Epithelial cell of proximal tubule (primary cell): ENCODE measurements around the gene OR9Q1. TPM values are rescaled to one million over a fixed set of nuclear protein-coding genes. Genes with fewer than 3 reads are reported as not detected.

Source experiments
- DNase-seq: peaks from one replicate; pipeline ENCODE4 v3.0.0-alpha.2; 2011; ENCODE audit warnings: low read depth
- H3K4me3 ChIP-seq: 2 replicates; pipeline ENCODE4 v1.5.1; 2011; ENCODE audit warnings: low read depth, mild to moderate bottlenecking, low read length
- CTCF ChIP-seq: conservative IDR thresholded peaks from 2 replicates; pipeline ENCODE4 v1.5.1; 2012; ENCODE audit warnings: low read depth, mild to moderate bottlenecking, low read length
- total RNA-seq: library from RNA; depleted of rRNA; stranded (reverse); fragments of >200 nt; gene quantifications from 2 replicates; pipeline ENCODE4 v1.2.3, GENCODE V29; 2015

The OR9Q1 gene
- total RNA-seq, 1 donor from 2014 or later, result not detected

DNA sequence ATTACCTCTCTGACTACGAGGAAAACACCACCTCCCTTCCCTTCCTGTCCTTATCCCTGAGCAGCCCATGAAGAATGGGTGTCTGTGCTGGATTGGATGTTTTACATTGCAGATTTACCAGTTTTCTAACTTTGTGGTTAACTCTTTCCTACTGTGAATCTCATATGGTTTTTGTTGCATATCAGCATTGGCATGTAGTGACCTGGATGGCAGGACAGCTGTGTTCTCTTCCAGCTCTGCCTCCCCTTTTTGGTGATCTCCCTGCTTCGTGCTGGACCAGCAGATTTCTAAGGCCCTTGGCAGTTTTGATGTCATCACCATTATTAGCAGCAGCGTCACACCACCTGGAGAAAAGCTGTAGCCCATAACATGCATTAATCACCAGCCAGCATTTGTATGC is 33.8 kb downstream of the OR9Q1 start:
- no peak for DNase-seq
- TF ChIP-seq CTCF, result no peak
- H3K4me3 ChIP-seq, result no peak overlapping the region

- TF ChIP-seq CTCF, result no peak
- no peak overlapping the region for H3K4me3 ChIP-seq
Measured at GRCh38 chr11:58058276-58059006, 34.8 kb downstream of the OR9Q1 start.

GRCh38 chr11:58059007-58059350 is 35.3 kb downstream of the OR9Q1 start:
- H3K4me3 ChIP-seq, result no peak overlapping the region
- peak; percentile 89 for DNase-seq
- TF ChIP-seq CTCF, result no peak

More at GRCh38 chr11:58058276-58059006, 34.8 kb downstream of the OR9Q1 start:
- no peak for DNase-seq

DNA sequence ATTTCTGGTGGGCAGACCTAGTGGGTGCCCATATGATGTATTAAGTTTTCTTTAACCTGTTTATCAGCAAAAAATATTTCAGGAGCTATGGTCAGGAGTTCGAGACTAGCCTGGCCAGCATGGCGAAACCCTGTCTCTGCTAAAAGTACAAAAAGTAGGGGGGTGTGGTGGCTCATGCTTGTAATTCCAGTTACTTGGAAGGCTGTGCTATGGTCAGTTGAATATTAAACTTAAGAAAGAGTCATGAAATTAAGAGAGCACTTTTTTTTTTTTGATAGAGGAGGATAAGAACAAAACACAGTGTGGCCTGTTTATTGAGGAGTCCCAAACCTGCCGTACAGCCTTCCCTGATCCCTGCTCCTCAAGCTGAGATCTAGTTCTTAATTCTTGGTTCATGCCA is 36.9 kb downstream of the OR9Q1 start:
- DNase-seq, result no peak
- no peak overlapping the region for H3K4me3 ChIP-seq
- no peak for TF ChIP-seq CTCF

DNA sequence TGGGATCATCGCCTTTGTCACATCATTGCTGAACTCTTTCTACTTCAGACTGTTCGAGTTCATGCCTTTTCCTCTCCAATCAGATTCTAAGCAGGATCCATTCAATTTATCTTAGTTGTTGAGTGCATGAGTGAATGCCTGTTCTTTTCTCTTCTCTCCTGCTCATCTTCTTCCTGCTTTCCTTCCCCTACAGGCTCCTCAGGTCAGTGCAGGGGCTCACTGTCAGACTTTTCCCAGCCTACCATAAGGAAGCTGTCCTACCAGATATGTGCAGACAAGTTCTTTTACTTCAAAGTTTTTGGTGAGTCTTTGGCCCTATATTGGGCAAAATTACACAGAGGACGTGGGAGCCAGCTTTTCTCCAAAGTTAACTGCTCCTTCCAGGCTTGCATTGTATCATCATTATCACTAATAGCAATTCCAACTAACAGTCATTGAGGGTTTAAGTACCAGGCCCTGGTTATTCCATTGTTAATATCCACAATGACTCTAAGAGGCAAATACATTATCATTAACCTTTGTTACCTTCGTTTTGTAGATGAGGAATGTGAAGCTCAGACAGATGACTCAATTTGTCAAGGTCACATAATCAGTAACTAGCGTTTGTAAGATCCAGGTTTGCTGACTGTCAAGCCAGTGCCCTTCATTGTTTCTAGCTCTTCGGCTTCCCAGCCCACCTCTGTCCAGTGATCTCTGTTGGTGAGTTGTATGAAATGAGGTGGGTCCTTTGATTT is 37.4 kb downstream of the OR9Q1 start:
- TF ChIP-seq CTCF, result peak; percentile 50
- DNase-seq, result no peak
- no peak overlapping the region for H3K4me3 ChIP-seq

- no peak overlapping the region for H3K4me3 ChIP-seq
- no peak for TF ChIP-seq CTCF
- DNase-seq, result peak; percentile 83
Measured at GRCh38 chr11:58061813-58062212, 38.1 kb downstream of the OR9Q1 start.
